ENCODE results near the gene KIF21B.

The KIF21B gene

GRCh38 chr1:201026836-201027235 is 3.3 kb upstream of the KIF21B start:
- ATAC-seq, result no peak
- H3K9me3 Mint-ChIP-seq, result no peaks in the 10 kb centered on the region
- no peak overlapping the region for H3K4me3 Mint-ChIP-seq
- H3K4me1 Mint-ChIP-seq, result peaks cover 45% of the 10 kb centered on the region
- H3K27ac Mint-ChIP-seq, result peak overlapping the region; percentile 56
- no peaks in the 10 kb centered on the region for H3K27me3 Mint-ChIP-seq
- H3K36me3 Mint-ChIP-seq, result no peaks in the 10 kb centered on the region

DNA sequence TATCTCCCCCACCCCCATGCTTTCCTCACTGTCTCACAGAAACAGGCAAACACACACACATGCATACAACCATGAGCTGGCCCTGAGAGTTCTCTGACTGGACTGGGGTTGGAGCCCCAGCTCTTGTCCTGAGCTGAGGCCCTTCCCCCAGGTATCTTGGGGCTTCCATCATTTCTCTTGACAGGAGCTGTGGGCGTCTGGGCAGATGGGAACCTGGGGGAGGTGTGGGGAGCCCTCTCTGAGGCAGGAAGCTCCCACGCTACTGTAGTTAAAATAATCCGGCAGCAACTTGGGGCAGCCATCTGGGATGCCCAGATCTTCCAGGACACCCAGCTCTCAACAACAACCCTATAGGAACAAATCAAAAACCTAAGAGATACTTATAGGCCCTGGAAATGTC is 2.7 kb upstream of the KIF21B start:
- H3K27ac Mint-ChIP-seq, result peak overlapping the region; percentile 56
- H3K4me1 Mint-ChIP-seq, result peaks cover 51% of the 10 kb centered on the region
- no peak for ATAC-seq
- no peaks in the 10 kb centered on the region for H3K36me3 Mint-ChIP-seq
- no peaks in the 10 kb centered on the region for H3K9me3 Mint-ChIP-seq
- H3K4me3 Mint-ChIP-seq, result no peak overlapping the region
- H3K27me3 Mint-ChIP-seq, result no peaks in the 10 kb centered on the region

GRCh38 chr1:201025571-201026002 is 2.1 kb upstream of the KIF21B start:
- Mint-ChIP-seq H3K36me3 (no peaks in the 10 kb centered on the region), H3K4me1 (peaks cover 57% of the 10 kb centered on the region), H3K27ac (peak overlapping the region; percentile 56), H3K4me3 (no peak overlapping the region), H3K27me3 (no peaks in the 10 kb centered on the region), H3K9me3 (no peaks in the 10 kb centered on the region)
- no peak for ATAC-seq

DNA sequence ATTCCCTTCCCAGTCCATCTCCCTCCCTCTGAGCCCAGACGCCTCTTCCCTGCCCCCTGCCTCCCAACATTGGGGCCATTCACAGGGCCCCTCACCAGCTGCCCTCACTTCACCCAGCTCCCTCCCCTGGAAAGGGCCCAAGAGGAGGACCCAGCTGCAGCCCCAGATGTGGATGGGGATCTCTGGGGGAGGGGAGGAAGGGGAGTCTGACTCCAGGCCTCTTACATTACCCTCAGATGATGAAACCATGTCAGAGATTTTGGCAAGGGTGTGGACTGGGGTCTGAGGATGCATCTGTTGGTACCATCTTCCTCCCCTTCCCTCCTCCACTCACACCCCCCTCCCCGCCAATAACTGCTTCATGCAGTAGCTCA is 1.1 kb upstream of the KIF21B start:
- no peak for ATAC-seq
- Mint-ChIP-seq H3K4me3 (no peak overlapping the region), H3K27me3 (no peaks in the 10 kb centered on the region), H3K36me3 (no peaks in the 10 kb centered on the region), H3K9me3 (no peaks in the 10 kb centered on the region), H3K4me1 (peaks cover 67% of the 10 kb centered on the region), H3K27ac (no peak overlapping the region)

- no peak overlapping the region for H3K27ac Mint-ChIP-seq
- H3K27me3 Mint-ChIP-seq, result no peaks in the 10 kb centered on the region
- no peaks in the 10 kb centered on the region for H3K36me3 Mint-ChIP-seq
- peaks cover 72% of the 10 kb centered on the region for H3K4me1 Mint-ChIP-seq
- H3K9me3 Mint-ChIP-seq, result no peaks in the 10 kb centered on the region
- peak overlapping the region; percentile 61 for H3K4me3 Mint-ChIP-seq
- no peak for ATAC-seq
Observed at GRCh38 chr1:201023920-201024624, 558 bp upstream of the KIF21B start.

- peak overlapping the region; percentile 91 for H3K4me3 Mint-ChIP-seq
- no peaks in the 10 kb centered on the region for H3K36me3 Mint-ChIP-seq
- peak overlapping the region; percentile 90 for H3K27ac Mint-ChIP-seq
- H3K27me3 Mint-ChIP-seq, result no peaks in the 10 kb centered on the region
- H3K4me1 Mint-ChIP-seq, result peaks cover 81% of the 10 kb centered on the region
- H3K9me3 Mint-ChIP-seq, result no peaks in the 10 kb centered on the region
- ATAC-seq, result peak; percentile 0
Observed at GRCh38 chr1:201022820-201023516, 546 bp downstream of the KIF21B start.

GRCh38 chr1:201022493-201022819 is 1.1 kb downstream of the KIF21B start:
- peak overlapping the region; percentile 91 for H3K4me3 Mint-ChIP-seq
- H3K27me3 Mint-ChIP-seq, result no peaks in the 10 kb centered on the region
- no peaks in the 10 kb centered on the region for H3K36me3 Mint-ChIP-seq
- H3K4me1 Mint-ChIP-seq, result peaks cover 86% of the 10 kb centered on the region
- H3K27ac Mint-ChIP-seq, result peak overlapping the region; percentile 90
- ATAC-seq, result no peak
- H3K9me3 Mint-ChIP-seq, result no peaks in the 10 kb centered on the region

DNA sequence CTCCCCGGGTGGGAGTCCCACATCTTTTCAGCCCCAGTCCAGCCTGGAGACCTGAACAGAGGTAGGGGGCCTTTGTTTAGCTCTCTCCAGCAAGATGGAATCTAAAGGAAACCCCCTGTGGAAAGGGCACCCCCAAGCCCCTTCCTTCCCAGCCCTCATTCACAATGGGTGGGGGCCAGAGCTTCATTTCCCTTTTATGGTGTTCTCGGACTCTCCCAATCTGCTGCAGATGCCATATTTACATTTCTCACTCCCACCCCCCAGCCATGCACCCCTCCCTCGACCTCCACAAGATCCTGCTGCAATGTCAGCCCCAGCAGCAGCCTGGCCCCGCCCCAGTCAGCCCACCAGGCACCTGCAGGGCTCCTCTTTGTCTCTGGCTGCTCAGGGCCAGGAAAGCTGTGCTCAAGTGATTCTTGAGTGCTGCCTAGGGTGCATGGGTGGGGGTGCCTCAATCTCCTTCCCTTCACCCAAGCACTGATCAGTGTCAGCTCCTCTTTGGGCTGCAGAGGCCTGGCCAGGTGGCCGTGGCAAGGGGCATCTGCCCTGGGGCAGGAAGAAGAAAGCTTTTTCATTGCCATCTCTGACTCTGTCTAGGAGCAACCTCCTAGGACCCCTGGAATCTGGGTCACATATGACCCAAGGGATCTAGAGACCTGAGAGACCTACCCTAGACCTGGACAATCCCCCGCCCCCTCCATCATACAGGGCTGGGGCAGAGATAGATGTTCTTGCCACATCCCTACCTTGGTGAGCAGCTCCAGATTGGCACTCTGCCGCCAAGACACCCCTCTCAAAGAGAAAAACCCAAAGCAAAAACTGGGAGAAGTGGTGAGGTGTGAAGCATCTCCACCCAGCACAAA is 1.7 kb downstream of the KIF21B start:
- H3K4me3 Mint-ChIP-seq, result peak overlapping the region; percentile 91
- H3K27me3 Mint-ChIP-seq, result no peaks in the 10 kb centered on the region
- ATAC-seq, result no peak
- no peaks in the 10 kb centered on the region for H3K9me3 Mint-ChIP-seq
- peaks cover 89% of the 10 kb centered on the region for H3K4me1 Mint-ChIP-seq
- no peaks in the 10 kb centered on the region for H3K36me3 Mint-ChIP-seq
- peak overlapping the region; percentile 90 for H3K27ac Mint-ChIP-seq

- no peak for ATAC-seq
- Mint-ChIP-seq H3K4me1 (peaks cover 89% of the 10 kb centered on the region), H3K27me3 (no peaks in the 10 kb centered on the region), H3K27ac (peak overlapping the region; percentile 90), H3K4me3 (peak overlapping the region; percentile 45), H3K36me3 (no peaks in the 10 kb centered on the region), H3K9me3 (no peaks in the 10 kb centered on the region)
Observed at GRCh38 chr1:201020721-201021629, 2.5 kb downstream of the KIF21B start.

DNA sequence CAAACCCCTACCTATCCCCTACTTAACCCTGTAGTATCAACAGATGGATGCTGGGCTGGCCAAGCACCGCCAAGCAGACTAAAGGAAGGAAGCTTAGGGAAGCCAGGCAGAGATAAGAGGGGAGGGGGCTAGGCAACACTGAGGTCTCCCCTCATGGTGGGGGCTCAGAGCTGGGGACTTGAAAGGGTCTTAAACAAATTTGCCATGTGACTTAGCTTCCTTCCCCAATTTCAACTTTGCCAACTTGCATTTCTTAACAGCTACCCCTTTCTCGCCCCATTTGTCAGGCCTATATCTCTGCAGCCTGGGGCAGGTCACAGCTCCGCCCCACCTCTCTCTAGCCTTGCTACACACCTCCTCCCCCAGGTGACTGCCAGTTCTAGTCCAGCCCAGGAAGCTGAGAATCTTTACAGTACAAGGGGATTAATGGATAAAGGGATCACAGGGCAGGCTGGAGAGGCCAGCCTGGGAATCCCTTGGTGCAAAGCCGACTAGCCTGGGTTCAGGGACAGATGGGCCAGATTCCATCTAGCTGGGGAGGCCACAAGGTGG is 3.4 kb downstream of the KIF21B start:
- ATAC-seq, result no peak
- no peaks in the 10 kb centered on the region for H3K36me3 Mint-ChIP-seq
- H3K4me1 Mint-ChIP-seq, result peaks cover 89% of the 10 kb centered on the region
- no peak overlapping the region for H3K4me3 Mint-ChIP-seq
- no peaks in the 10 kb centered on the region for H3K27me3 Mint-ChIP-seq
- H3K9me3 Mint-ChIP-seq, result no peaks in the 10 kb centered on the region
- H3K27ac Mint-ChIP-seq, result peak overlapping the region; percentile 90

GRCh38 chr1:201019321-201019977 is 4.1 kb downstream of the KIF21B start:
- H3K27me3 Mint-ChIP-seq, result no peaks in the 10 kb centered on the region
- no peaks in the 10 kb centered on the region for H3K36me3 Mint-ChIP-seq
- peaks cover 83% of the 10 kb centered on the region for H3K4me1 Mint-ChIP-seq
- ATAC-seq, result peak; percentile 87
- H3K27ac Mint-ChIP-seq, result peak overlapping the region; percentile 90
- no peaks in the 10 kb centered on the region for H3K9me3 Mint-ChIP-seq
- peak overlapping the region; percentile 13 for H3K4me3 Mint-ChIP-seq

DNA sequence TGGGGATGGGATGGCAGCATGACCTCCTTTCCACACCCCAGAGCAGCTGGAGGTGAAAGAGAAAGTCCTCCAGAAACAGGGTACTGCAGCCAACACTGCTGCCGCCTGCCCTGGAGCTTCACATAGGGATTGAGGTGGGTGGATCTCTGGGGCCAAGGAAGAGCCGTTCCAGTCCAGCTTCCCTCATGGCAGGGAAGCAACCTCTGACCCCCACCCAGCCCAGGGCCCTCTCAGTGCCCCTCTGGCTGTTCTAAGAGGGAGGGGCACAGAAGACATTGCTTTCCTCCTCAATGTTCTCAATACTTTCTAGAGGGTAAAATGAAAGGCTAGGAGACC is 5.7 kb downstream of the KIF21B start:
- no peak for ATAC-seq
- H3K27me3 Mint-ChIP-seq, result no peaks in the 10 kb centered on the region
- H3K4me1 Mint-ChIP-seq, result peaks cover 88% of the 10 kb centered on the region
- no peaks in the 10 kb centered on the region for H3K36me3 Mint-ChIP-seq
- H3K4me3 Mint-ChIP-seq, result peak overlapping the region; percentile 18
- H3K27ac Mint-ChIP-seq, result peak overlapping the region; percentile 64
- H3K9me3 Mint-ChIP-seq, result no peaks in the 10 kb centered on the region

- ATAC-seq, result peak; percentile 75
- H3K4me3 Mint-ChIP-seq, result peak overlapping the region; percentile 18
- H3K9me3 Mint-ChIP-seq, result no peaks in the 10 kb centered on the region
- H3K4me1 Mint-ChIP-seq, result peaks cover 85% of the 10 kb centered on the region
- no peaks in the 10 kb centered on the region for H3K27me3 Mint-ChIP-seq
- no peaks in the 10 kb centered on the region for H3K36me3 Mint-ChIP-seq
- peak overlapping the region; percentile 64 for H3K27ac Mint-ChIP-seq
Observed at GRCh38 chr1:201016943-201017827, 6.3 kb downstream of the KIF21B start.

Measured in stimulated activated memory B cell treated with anti-CD40 and anti-IgM and Interleukin-4, amounts not matched to agents 10 μg/mL and 1 μg/mL and 100 μg/mL, for 72 hours (primary cell).